Stimulated activated naive CD8-positive, alpha-beta T cell treated with anti-CD3 and anti-CD28 coated beads, Interleukin-15, Interleukin-2, amounts not matched to agents 100 U/mL and 50 U/mL, for 24 hours (primary cell): ENCODE measurements around the gene MSI2.
A peak's percentile ranks its signal among the peaks of the same experiment; 100 is the strongest.

ENCODE experiments used
- ATAC-seq: fragments of 150-1000 bp; cut with Tn5 transposase; one replicate; pipeline ENCODE4 v1.10.0; 2021
- DNase-seq: peaks from one replicate; pipeline ENCODE4 v3.0.0; 2021

The MSI2 gene

DNA sequence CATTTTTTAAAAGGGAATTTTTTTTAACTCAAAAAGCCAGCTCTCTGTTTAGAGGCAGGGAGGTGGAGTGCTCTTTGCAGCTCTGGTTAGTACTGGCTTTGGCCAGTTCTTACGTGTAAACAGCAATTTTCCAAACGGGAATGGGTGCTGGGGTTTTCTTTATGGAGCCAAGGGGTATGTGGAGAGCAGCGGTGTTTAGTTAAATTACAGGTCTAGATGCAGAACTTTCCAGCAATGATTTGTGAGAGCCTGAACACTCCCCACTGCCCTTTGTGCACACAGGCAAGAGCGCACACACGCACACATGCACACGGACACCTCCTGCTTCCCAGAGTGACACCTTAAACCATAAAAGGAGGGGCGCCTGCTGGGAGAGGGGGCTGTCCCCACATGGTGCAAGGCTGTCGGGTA lies 140.2 kb downstream of the MSI2 start:
- DNase-seq = no peak
- ATAC-seq = no peak

DNA sequence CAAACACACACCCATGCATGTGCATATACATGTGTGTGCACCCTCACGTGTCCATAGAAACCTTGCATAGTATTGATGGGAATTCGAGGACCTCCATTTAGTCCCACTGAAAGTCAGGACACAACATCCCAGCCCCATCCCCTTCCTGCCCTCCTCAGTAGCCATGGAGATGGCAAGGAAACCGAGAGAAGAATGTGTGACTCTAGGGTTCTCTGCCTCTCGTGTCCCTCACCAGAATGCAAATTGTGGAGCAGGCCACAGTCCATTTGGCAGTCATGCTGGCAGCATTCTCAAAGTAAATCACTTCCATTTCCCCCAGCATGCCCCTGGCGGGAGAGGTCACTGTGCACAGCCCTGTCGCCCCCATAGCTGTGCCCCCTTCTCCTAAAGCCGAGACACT lies 141.1 kb downstream of the MSI2 start:
- ATAC-seq (no peak), DNase-seq (no peak)

DNA sequence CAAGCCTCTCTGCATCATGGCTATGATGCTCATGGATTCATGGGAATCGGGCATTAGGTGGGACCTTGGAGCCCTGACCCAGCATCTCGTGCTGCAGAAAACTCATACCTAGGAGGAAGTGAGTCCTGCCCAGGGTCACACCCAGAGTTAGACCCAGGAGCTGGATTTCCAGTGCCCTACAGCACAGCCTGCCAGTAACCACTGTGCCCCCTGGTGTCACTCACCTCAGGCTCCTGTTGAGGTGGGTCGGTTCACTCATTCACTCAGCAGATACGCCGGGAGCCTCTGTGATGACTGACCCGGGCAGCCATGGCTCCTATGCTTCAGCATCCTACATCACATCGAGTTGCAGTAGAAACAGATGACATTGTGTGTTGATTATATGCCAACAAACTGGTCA lies 143.4 kb downstream of the MSI2 start:
- no peak for ATAC-seq
- DNase-seq = no peak

DNA sequence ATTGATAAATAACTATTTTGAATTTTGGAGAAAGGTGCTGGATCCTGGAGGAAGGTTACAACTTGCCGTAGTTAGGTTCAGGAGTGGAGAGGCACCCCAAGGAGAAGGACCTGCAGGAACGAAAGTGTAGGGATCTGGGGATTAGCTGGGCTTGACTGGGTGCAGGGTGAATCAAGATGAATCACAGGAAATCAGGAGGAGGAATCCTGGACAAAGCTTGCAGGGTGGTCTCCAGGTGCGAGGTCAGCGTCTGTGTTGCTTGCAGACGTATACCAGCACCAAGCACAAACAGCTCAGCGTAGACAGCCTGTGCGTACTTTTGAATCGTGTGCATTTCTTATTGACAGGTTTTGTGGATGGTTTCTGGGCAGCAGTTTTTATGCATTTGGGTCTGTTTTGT lies 144.3 kb downstream of the MSI2 start:
- DNase-seq = no peak
- no peak for ATAC-seq

DNA sequence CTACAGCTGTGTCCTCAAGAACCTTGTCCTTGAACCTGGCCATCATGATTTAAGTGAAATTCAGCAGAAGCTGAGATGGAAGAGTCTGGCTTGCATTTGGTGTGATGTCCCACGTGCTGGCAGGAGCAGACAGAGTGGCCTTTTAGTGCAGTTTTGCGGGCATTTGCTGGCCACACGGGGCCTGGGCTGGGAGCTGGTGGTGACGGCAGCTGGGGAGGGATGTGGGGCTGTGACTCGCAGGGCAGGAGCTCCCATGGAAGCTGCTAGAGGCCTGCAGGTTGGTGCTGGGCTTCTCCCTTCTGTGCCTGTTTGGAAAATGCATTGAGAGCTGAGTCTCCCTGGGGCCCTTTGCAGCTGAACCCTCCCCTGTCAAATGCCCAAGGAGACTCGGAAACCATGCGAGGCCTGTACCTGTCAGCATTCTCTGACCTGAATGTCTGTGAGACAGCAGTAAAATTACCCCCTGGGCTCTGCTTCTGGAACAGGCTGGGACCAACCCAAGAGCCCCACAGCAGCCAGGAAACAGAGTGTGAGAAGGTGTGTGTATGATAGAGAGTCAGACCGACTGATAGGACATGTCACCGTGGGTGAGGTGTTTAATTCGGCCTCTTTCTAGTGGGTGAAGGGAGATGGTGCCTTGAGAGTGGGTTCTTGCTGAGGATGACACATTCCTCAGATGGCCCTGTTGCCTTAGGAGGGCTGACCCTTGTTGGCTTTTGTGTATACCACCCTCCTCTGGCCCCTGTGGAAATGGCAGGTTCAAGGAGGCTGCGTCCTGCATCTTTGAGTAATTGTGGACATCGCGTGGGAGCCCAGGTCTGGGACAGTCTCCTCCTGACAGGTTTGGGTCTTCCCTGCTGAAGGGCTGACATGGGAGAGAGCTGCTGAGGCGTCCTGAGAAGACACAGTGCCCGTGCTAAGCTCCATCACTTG lies 145.5 kb downstream of the MSI2 start:
- no peak for DNase-seq
- no peak for ATAC-seq

DNA sequence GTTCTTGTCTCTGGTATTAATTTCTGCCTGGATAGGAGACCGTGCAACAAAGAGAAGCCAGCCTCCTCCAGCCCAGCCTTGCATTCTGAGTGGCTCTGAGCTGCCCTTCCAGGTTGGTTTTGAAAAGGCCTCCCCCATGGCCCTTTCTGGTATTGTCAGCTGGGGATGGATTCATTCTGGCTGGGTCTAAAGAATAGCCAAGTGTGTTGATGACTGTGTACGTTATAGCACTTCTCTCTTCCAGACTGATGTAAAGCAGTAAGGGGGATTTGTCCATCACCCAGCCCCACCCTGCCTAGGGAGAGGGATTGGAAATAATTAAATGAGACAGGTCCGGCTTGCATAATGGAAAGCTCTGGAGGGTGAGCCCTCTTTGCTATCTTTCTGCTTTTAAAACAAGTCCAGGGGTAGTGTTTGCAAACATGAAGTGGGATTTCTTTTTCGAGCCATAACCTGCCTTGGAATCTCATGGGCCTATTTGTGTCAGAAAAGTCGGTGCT lies 146.4 kb downstream of the MSI2 start:
- DNase-seq = no peak
- no peak for ATAC-seq

DNA sequence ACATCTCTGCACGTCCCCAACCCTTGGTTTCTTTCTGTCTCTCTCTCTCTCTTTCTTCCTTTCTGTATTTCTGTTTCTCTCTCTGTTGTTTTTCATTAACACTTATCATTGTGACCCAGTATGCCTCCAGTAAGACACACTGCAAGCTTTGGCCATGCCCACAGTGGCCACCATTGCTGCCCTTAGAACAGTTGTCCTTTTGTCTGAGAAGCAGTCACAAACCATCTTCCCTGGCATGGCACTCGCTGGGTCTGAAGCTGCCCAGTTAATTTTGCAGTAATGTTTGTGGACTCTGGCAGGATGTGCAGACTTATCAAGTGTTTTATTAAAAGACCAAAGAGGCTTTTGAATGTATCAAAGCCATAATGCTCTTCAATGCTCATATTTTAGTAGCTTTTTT lies 146.9 kb downstream of the MSI2 start:
- no peak for DNase-seq
- no peak for ATAC-seq

DNA sequence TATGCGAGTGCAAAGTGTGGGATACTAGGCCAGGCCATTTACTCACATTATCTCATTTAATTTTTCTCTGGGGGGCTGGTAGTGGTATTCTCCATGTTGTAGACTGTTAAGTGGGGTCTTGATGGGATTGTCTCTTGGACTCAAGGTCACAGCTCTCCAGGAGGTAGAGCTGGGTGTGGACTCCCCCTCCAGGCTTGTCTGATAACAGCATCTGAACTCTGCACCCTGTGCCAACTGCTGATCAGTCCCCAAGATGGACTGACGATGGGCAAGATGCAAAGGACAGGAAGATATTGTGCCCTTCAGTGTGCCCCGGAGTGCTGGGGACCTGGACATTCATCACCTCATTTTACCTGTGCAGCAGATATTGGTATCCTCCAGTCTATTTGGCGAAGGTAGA lies 147.8 kb downstream of the MSI2 start:
- no peak for ATAC-seq
- DNase-seq = no peak

DNA sequence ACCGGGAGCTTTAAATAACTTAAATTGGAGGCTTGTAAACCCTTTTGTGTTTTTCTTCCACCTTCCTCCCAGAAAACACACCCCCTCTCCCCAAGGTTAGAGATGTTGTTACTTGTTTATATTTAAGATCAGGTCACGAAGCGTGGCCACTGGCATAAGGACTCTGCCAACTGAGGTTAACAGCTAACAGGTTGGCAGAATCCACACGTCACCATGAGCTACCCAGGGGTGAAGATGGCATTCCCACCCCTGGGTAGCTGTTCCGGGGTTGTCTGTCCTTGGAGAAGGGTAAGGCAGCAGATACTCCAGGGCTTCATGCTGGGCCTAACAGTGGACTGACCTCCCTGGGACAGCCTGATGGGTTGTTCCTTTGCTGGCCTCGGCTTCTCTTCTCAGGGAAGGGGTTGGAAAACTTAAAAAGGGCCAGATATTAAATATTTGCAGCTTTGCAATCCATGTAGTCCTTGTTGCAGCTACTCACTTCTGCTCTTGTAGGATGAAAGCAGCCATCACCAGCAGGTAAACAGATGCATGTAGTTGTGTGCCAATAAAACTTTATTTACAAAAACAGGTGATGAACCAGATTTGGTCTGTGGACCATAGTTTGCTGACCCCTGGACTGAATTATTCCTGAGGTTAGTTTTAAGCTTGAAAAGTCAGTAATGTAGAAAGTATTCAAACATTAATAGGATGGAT lies 148.6 kb downstream of the MSI2 start:
- DNase-seq (no peak), ATAC-seq (no peak)

DNA sequence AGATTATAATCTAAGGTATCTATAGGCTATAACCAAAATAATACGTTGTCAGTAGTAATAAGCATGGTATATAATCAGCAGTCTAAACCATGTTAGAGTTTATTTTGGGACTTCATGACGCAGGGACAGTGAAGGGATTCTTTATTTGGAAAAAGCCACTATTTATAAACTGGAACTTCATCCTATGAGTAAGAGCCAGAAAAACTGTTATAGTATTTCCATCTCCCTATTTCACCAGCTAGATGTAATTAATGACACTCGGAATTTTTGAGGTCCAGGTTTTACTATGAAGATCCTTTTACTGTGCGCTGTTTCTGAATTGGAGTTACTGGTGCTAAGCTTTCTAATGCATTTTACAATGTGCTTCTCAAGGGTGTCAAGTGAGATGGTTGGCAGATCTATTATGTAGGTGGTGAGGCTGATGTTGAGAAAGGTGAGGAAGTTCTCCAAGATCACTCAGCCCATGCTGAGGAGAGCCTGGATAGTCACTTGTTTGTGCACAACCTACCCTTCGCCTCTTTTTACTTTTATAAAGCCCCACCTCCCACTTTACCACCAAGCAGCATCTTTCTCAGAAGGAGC lies 149.3 kb downstream of the MSI2 start:
- DNase-seq = no peak
- ATAC-seq = no peak

DNA sequence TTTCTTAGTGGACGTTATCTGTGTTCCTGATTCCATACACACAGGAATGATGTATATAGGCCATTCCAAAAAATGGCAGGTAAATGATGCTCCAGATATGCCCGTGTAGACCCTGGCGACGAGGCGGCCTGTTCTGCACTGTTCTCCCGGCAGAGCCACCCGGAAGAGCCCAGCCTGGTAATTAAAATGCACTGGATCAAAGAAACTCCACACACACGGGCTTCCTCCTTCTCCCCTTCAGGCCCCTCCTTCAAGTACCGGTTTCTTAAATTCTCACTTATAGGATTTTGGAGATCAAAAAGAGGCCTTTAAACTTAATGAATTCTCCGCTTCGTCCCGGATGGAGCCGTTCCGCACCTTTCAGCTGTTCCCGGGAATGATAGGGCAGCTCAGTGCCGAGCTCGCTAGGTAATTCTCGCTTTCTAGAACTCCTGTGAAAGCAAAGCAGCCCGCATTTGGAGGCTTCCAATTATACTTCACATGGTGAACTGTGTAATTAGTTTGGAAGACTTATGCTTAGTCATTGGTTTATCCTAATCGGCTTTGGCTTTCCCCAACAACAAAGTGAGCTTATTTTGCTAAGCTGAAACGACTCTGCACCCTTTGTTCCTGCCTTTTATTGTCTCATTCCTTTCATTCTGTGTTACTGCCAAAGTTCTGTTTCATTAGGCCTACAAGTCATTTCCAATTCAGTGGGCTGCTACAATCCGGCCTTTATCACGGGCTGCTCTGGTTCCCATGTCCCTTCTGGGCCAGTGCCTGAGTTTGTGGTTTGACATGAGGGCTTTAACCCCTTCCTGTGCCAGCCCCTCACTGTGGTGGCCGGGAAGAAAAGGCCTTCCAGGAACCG lies 150.0 kb downstream of the MSI2 start:
- DNase-seq (no peak), ATAC-seq (no peak)

DNA sequence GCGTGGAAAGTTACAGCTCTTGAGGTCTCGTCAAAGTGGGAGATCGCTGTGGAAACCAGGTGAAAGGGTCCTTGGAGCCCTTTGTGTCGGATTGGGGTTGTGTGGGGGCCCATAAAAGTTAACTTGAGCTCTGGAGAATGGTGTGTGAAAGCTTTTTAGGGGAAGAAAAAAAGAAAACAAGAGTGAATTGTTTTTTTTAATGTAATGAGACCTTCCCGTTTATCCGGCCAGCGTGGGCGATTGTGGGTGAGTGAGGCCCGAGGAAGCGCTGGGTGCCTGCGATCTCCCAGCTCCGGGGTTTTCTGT lies 150.6 kb downstream of the MSI2 start:
- no peak for ATAC-seq

DNA sequence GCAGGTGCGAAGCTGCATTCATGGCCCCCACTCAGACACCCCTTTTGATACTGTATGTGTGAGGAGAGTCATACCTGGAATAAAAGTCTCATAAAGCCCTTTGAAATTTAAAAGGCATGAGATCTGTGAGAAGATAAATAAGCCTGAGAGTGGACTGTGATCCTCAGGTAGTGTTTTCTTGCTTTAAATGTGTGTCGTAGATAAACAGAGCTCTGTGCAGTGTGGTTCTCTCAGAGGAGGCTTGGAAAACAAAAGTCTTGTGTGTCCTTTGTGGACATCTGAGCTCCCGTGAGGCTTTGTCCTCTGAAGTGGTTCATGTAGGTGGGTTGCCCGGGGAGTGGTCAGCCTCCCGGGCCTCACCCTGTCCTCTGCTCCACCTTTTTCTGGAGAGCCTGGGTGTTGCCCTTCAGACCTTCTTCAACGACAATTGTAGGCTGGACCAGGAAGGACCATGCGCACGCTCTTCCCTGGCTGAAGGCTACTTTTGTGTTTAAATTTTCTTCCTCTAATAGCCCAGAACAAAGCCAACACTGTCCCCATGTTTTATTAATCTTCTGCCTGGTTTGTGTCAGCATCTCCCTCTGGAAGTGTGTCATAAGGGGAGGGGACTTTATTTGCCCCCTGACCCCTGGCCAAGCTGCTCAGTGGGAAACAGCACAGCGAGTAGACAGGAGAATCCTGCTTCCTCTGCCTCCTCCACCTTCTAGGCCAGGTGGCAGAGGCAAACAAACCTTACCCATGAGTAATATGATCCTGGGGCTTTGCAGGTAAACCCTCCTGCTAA lies 151.2 kb downstream of the MSI2 start:
- DNase-seq (no peak), ATAC-seq (peak; percentile 19)

More for the DNA sequence above, 150.6 kb downstream of the MSI2 start:
- DNase-seq = no peak

DNA sequence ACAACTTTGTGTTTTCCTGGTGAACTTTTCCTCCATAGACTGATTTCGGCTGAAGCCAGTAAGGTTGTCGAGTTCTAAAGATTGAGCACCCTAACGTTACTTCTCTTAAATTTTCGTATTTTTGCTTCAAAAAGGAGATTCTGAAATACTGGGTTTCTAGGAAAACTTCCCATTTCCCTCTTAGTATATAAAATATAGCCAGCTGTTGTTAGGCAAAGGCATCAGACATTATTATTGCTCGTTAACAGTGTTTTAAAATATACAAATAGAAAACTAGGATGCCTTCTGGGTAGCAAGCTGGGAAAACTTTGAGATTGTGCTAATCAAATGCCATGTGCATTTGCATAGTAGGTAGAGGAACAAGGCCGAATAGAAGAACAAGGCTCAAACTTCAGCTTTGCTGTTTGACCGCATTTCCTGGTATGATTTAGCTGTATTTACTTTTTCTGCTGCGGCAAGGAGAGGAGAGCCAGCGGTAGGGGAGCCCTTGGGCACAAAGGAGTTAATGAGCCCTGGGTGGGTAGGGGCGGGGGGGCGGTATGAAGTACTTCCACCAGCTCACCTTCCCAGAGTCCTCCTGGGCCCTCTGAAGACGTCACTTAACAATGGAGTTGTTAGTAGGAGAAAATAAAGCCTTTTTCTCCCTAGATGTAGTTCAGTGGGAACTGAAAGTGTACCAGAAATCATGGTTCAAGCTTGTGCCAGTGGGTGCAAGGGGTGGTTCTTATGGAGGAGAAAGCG lies 151.9 kb downstream of the MSI2 start:
- ATAC-seq (peak; percentile 67), DNase-seq (peak; percentile 34)

DNA sequence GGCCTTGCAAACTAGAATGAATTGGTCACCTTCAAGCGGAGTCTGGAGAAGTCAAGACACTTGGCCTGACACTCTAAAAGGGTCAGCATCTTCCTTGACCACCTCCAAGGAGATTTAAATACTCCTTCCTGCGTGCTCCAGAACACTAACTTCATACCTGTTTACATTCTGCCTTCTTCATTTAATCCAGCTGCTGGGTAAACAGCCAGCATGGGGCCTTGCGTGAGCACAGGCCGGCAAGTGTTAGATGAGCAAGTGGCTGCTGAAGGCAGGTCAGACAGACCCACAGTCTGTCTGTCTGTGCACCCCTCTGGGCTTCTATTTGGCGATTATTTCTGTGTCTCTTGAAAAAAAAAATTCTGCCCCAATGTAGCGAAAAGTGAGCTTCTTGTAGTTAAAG lies 153.8 kb downstream of the MSI2 start:
- no peak for DNase-seq
- no peak for ATAC-seq

DNA sequence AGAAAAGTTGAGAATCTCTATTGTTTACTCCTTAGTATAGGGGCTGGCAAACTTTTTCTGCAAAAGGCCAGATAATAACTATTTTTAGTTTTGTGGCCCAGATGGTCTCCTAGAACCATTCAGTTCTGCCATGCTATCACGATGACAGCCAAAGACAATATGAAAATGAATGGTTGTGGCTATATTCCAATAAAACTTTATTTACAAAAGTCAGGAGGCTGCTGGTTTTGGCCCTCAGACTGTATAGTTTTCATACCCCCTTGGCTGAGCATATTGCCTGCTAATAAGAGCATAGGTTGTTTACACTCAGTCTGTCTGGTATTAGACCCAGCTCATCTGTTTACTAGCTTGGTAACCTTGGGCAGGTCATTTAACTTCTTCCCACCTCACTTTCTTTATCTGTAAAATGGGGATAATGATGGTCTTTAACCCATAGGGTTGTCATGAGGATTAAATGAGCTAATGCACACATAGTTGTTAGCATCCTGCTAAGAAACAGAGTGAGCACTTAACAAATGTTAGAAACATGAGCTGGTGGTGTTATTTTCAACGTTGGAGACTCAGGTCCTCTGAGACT lies 156.3 kb downstream of the MSI2 start:
- no peak for DNase-seq
- no peak for ATAC-seq

DNA sequence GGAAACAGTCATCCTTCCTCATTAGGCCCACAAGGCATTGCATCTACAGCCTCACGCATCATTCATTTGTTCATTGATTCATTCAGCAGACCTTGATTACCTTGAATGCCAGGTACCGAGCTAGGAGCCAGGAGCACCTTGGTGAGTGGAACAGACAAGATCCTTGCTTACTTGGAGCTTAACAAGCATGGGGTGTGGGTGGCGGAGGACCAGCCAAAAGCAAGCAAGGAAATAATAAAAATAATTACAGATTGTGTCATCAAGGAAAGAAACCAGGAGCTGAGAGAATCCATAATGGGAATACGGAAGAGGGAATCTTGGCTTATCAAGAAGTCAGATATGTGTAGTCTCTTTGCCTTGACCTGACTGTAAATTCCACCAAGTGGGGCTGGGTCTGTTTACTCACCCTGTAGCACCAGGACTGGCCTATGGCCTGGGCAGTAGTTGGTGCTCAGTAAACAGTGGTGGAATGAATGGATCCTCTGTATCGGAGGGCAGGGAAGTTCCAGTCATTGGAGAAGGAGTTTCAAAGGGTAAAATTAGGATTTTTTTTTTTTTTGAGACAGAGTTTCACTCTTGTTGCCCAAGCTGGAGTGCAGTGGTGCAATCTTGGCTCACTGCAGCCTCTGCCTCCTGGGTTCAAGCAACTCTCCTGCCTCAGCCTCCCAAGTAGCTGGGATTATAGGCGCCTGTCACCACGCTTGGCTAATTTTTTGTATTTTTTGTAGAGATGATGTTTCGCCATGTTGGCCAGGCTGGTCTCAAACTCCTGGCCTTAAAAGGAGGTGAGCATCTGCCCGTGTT lies 157.7 kb downstream of the MSI2 start:
- no peak for DNase-seq
- ATAC-seq = no peak

DNA sequence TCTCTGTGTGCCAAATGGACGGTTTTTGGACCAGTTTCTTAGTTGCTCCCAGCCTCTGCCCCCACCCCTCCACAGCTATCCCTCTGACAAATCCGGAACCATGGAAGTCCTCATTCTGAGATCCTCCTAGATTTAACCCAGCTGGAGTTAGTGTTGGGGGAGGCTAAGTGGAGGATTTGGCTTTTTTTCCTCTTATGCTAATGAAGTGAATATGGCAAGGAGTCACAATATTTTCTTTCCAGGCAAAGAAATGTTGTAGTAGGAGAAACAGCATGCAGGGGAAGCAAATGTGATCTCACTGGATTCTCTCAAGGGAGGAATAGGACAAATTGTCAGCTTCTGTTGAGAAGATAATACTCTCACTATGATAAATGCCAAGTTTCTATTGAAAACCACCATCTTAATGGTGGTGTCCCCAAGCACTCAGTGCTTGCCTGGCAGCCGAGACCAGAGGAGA lies 159.5 kb downstream of the MSI2 start:
- ATAC-seq = no peak
- no peak for DNase-seq

DNA sequence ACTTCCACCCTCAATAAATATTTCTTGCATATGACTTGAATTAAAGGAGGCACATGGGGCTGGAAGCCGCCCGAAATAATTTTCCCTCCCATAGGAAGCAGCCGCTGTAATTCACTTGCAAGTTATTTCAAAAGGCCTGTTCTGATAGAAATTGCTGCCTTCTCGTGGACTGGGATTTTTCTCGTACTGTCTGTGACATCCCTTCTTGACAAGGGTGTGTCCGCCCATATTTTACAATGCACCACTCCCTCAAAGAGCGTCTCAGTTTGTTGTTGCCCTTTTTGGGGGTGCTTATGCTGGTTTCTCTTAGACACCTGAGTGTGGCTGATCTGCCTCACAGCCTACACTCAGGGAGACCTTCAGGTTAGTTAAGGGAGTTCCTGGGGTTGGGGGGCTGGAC lies 160.0 kb downstream of the MSI2 start:
- ATAC-seq (no peak), DNase-seq (no peak)
